Dermis microvascular lymphatic vessel endothelial cell (primary cell): ENCODE data around the gene ATOH8. TPM values are rescaled to one million over a fixed set of nuclear protein-coding genes. Genes with fewer than 3 reads are reported as not detected.
A peak's percentile ranks its signal among the peaks of the same experiment; 100 is the strongest.

Source experiments
- DNase-seq, 2 donors: peaks; one replicate each; pipeline versions ENCODE4 v3.0.0 to v3.0.0-alpha.2; 2010; ENCODE audit warnings: low read depth in 2 of 2
- total RNA-seq: library from RNA; depleted of rRNA; stranded (reverse); fragments of >200 nt; gene quantifications from 2 replicates; pipeline ENCODE4 v1.2.1, GENCODE V29; 2014

Gene ATOH8
- total RNA-seq, 1 donor from 2014 or later, result 13.1 TPM

- no peak for DNase-seq
These were observed 16.6 kb downstream of the ATOH8 start for GRCh38 chr2:85770369-85770768.

GRCh38 chr2:85770786-85771409, 17.1 kb downstream of the ATOH8 start:
- no peak for DNase-seq

DNA sequence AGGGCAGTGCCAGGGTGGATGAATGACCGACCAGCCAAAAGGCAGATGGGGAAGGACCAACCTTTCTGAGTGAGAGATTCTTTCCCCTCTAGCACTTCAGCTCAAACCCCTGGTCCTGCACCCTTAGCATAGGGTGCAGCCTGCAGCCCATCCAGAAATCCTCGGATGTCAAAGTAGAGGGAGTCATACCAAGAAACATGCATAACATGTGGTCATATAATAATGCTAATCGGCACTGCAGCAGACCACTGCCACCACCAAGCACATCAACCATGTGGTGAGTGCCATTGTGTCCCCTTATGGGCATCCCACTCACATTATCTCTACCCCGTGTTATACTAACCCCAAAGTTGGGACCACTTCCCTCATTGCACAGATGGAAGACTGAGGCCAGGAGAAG, 17.7 kb downstream of the ATOH8 start:
- DNase-seq, result no peak

- peak; percentile 98 to 100 for DNase-seq
These were observed 18.4 kb downstream of the ATOH8 start for GRCh38 chr2:85772019-85772745.

DNA sequence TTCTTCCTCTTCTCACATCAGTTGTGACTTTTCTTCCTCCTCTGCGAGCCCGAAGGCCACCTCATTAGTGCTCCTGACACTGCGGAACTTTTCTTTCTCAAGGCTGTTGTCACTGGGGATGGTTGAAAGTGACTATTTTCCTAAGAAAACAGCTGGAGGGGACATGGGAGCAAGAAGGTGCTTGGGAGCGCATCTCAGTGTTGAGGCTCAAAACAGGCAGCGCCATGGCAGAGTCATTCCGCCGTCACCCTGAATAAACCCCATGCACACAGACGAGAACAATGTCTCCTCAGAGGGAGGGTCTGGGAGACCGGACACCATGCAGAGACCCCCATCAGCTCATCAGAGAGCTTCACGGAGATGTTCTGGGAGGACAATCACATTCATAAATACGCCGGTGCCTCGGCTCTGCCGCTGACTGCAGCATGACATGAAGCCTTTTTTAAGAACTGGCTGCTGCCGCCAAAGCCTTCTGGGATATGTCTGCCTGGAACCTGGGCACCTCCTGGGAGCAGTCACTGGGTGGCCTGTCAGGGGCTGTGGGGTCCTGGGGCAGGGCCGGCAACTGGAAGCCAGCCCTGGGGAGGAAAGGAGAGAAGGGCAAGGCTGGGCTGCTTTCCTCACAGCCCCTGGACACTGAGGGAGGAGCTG, 19.2 kb downstream of the ATOH8 start:
- no peak for DNase-seq

GRCh38 chr2:85773692-85774091, 19.9 kb downstream of the ATOH8 start:
- no peak for DNase-seq

GRCh38 chr2:85774126-85774978, 20.6 kb downstream of the ATOH8 start:
- DNase-seq, result no peak

GRCh38 chr2:85775406-85776381, 21.9 kb downstream of the ATOH8 start:
- DNase-seq, result no peak

DNA sequence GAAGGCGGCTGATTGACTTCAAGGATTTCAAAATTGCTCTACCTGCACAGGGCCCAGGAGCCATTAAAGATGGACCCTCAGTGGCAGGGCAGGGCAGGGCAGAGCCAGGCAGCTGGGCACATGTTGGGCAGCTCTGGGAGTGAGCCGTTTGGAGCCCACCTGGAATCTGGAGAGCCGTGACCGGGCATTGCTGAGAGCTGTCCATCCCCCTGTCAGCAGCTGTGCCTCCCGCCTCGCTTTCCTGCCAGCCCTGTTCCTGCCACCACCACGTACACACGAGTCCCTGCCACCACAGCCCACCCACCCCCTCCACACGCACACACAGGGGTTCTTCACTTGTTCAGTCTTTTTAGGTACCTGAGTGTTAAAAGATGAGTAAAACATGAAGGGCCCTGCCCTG, 22.9 kb downstream of the ATOH8 start:
- DNase-seq, result no peak

DNA sequence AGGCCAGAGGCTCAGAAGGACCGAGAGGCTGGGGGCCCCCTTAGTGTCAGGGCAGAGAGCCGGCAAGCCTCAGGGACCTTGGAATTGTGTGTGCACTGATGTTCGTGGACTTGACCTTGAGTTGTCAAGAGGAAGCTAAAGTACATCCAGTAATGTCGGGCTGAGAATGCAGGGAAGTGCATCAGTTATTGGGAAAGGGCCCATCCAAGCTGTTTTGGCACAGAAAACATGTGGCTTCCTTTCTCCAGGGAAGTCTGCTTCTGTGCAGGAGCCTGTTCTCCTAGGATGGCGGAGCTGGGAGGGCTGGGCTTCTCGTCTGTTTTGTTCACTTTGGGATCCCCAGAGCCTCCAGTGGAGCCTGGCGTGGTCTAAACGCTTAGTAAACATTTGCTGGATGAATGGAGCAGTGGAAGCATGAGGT, 23.7 kb downstream of the ATOH8 start:
- peak in 1 of 2 donors; percentile 55 for DNase-seq

- DNase-seq, result no peak
These were observed 25.0 kb downstream of the ATOH8 start for GRCh38 chr2:85778646-85779379.

- DNase-seq, result no peak
These were observed 26.0 kb downstream of the ATOH8 start for GRCh38 chr2:85779641-85780315.

DNA sequence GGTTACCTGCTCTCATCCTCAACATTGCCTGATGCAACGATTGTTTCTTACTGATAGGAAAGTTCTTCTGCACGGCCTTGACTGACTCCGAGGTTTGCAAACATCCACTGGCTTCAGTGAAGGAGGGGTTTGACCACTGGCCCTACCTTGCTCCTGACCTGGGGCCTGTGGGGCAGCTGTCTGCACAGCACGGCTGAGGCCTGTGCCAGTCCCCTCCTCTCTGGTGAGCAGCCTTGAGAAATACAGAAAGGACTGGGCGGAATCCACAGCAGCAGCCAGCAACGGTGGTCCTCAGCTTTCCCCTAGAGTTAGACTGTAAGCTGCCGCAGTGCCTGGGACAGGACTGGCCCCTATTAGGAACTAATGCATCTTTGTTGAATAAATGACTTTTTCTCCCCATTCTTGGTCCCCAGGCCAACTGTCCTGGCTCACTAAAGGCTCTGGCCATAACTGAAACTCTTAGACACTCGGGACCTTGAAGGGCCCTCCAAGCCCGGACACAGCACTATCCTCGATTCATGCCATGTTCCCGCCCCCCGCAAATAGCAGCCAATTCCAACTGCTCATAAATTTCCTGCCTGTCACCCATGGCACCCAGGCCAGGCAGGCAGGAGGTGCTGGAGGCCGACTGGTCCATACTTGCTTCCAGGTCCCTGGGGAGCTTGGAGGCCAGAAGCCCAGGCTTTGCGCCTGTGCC, 26.7 kb downstream of the ATOH8 start:
- DNase-seq, result no peak

DNA sequence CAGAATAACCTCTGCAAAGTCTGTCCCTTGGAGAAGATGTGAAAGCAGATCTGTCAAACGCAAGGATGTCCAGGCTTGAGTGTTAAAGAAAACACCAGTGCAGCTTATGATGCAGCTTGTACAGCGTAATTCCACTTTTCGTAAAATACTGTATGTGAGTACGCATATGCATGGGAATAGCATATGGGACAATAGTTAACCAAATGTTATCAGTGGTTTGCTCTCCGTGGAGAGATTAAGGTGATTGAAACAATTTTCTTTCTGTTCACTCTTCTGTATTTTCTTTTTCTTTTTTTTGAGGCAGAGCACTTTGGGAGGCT, 27.2 kb downstream of the ATOH8 start:
- no peak for DNase-seq

- DNase-seq, result no peak
These were observed 30.0 kb downstream of the ATOH8 start for GRCh38 chr2:85783796-85784195.

DNA sequence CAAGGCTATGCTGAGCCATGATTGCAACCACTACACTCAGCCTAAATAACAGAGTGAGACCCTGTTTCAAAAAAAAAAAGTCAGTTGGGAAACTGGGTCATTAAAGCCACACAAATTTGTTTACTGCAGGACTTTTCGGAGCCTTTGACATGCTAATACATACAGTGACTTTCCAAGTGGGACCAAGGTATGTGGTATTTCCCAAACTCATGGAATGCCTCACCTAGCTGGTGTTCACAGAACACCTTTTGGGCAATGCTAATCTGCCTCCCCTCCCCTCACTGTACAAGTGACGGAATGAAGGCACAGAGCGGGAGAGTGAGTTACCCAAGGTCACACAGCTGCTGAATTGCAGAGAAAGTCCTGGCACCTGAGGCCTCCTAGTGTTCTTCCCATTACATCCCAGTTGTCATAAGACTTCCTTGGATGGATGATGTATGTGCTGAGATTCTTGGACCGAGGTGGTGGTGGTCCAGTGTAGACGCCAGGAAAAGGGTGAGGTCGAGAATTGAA, 30.7 kb downstream of the ATOH8 start:
- DNase-seq, result no peak

- DNase-seq, result no peak
These were observed 31.4 kb downstream of the ATOH8 start for GRCh38 chr2:85785027-85785822.

DNA sequence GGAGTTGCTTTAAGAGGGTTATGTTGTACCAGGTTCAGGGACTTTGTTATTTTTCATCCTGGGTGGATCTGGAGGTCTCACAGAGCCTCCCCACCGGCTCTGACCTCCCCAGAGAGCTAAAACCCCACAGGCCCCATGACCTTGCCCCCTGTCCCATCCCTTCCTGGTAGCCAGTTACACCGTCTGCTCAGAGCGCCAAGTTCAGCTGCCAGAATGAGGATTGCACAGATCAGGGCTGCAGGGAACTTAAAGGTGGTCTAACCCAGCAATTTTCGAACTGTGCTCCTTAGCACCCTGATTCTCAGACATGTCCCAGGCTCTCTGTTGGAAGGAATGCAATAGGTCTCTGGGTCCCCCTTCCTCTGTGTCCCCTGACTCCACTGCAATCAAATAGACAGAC, 32.1 kb downstream of the ATOH8 start:
- DNase-seq, result no peak
